ENCODE measurements around the gene RPLP1.

- TF ChIP-seq, protein P1, sequence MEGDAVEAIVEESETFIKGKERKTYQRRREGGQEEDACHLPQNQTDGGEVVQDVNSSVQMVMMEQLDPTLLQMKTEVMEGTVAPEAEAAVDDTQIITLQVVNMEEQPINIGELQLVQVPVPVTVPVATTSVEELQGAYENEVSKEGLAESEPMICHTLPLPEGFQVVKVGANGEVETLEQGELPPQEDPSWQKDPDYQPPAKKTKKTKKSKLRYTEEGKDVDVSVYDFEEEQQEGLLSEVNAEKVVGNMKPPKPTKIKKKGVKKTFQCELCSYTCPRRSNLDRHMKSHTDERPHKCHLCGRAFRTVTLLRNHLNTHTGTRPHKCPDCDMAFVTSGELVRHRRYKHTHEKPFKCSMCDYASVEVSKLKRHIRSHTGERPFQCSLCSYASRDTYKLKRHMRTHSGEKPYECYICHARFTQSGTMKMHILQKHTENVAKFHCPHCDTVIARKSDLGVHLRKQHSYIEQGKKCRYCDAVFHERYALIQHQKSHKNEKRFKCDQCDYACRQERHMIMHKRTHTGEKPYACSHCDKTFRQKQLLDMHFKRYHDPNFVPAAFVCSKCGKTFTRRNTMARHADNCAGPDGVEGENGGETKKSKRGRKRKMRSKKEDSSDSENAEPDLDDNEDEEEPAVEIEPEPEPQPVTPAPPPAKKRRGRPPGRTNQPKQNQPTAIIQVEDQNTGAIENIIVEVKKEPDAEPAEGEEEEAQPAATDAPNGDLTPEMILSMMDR (IDR thresholded peaks at IDR 0.05): no peak
- no peak for TF ChIP-seq POLR2A (IDR thresholded peaks at IDR 0.05)
- no peak for TF ChIP-seq POLR2AphosphoS5 (IDR thresholded peaks at IDR 0.05)
Observed at GRCh38 chr15:69424001-69424400, 28.6 kb upstream of the RPLP1 start.
